HepG2 (cell line): Measurements from ENCODE around the gene NOTCH3. TPM values are rescaled to one million over a fixed set of nuclear protein-coding genes. Genes with fewer than 3 reads are reported as not detected.

Experiments
- FOXA1 ChIP-seq, 2 experiments: fragments of 450-650 bp in 1 of 2; sonication (generic) in 1 of 2; formaldehyde crosslinking in 1 of 2; IDR thresholded peaks; 2 replicates each; pipeline versions ENCODE4 v1.4.0 to v1.6.1; 2016 to 2020; ENCODE audit warnings: missing genetic modification reagents in 1 of 2
- HNF4A ChIP-seq: sonication (generic); formaldehyde crosslinking; IDR thresholded peaks from 2 replicates; pipeline ENCODE4 v1.4.0; 2020; ENCODE audit warnings: missing genetic modification reagents
- PTBP1 ChIP-seq: fragments of 200-400 bp; formaldehyde crosslinking; IDR thresholded peaks from 2 replicates; pipeline ENCODE4 v1.6.1; 2018; ENCODE audit warnings: low read length, low read depth; ENCODE audit not compliant: poor library complexity, severe bottlenecking
- SP5 ChIP-seq: IDR thresholded peaks from 2 replicates; pipeline ENCODE4 v1.6.1; 2016; ENCODE audit warnings: low read depth, borderline replicate concordance
- TBX3 ChIP-seq: fragments of 450-650 bp; IDR thresholded peaks from 2 replicates; pipeline ENCODE4 v1.6.1; 2017; ENCODE audit warnings: antibody characterized with exemption, mild to moderate bottlenecking, inconsistent platforms, borderline replicate concordance
- ZNF34 ChIP-seq: sonication (generic); formaldehyde crosslinking; IDR thresholded peaks from 2 replicates; pipeline ENCODE4 v1.4.0; 2020; ENCODE audit warnings: mild to moderate bottlenecking, missing genetic modification reagents, borderline replicate concordance
- ZNF432 ChIP-seq: sonication (generic); formaldehyde crosslinking; IDR thresholded peaks from 2 replicates; pipeline ENCODE4 v1.5.0; 2020; ENCODE audit warnings: missing genetic modification reagents, mild to moderate bottlenecking, borderline replicate concordance
- ZNF607 ChIP-seq: sonication (generic); formaldehyde crosslinking; IDR thresholded peaks from 2 replicates; pipeline ENCODE4 v1.5.1; 2020; ENCODE audit warnings: missing genetic modification reagents, mild to moderate bottlenecking, borderline replicate concordance
- ZNF7 ChIP-seq: IDR thresholded peaks from 2 replicates; pipeline ENCODE4 v1.6.1; 2016; ENCODE audit warnings: missing biosample characterization, missing genetic modification reagents
- polyA plus RNA-seq, 8 experiments: library from polyadenylated mRNA; depleted of rRNA in 3 of 8; stranded (reverse) in 7 of 8; unstranded in 1 of 8; fragments of >200 nt; fragmentation: Illumina TruSeq in 4 of 8; extraction: Trizol in 4 of 8; gene quantifications; 2 replicates each; pipeline versions ENCODE4 v1.2.1 to v1.2.3, GENCODE V29; 2011 to 2016; ENCODE audit warnings: low read depth in 4 of 8, missing spikeins in 1 of 8, mixed read lengths in 1 of 8; ENCODE audit not compliant: insufficient read depth in 1 of 8
- total RNA-seq, 5 experiments: library from RNA; depleted of rRNA; stranded (reverse); fragments of >200 nt; fragmentation: Illumina TruSeq; extraction: Trizol; gene quantifications; 2 replicates each; pipeline ENCODE4 v1.2.3, GENCODE V29; 2016; ENCODE audit warnings: low read depth in 1 of 5
- TF ChIP-seq, protein P1 (sequence below): sonication (generic); formaldehyde crosslinking; IDR thresholded peaks from 2 replicates; pipeline ENCODE4 v1.8.0; 2022; ENCODE audit warnings: mild to moderate bottlenecking, missing genetic modification reagents, moderate library complexity
- TF ChIP-seq, protein P2 (sequence below): sonication (generic); formaldehyde crosslinking; IDR thresholded peaks from 2 replicates; pipeline ENCODE4 v1.5.1; 2020; ENCODE audit warnings: mild to moderate bottlenecking, missing genetic modification reagents, borderline replicate concordance
- TF ChIP-seq, protein P3 (sequence below): fragments of 450-650 bp; IDR thresholded peaks from 2 replicates; pipeline ENCODE4 v1.6.1; 2017; ENCODE audit warnings: mild to moderate bottlenecking
- TF ChIP-seq, protein P4 (sequence below): sonication (generic); formaldehyde crosslinking; IDR thresholded peaks from 2 replicates; pipeline ENCODE4 v1.5.0; 2020; ENCODE audit warnings: mild to moderate bottlenecking, missing genetic modification reagents, borderline replicate concordance

NOTCH3 gene
- total and polyA plus RNA-seq, 2 of the 13 experiments (the other 11 are each of a cell fraction or from before 2014, with no cell fraction given) = 0.09 to 0.28 TPM

DNA sequence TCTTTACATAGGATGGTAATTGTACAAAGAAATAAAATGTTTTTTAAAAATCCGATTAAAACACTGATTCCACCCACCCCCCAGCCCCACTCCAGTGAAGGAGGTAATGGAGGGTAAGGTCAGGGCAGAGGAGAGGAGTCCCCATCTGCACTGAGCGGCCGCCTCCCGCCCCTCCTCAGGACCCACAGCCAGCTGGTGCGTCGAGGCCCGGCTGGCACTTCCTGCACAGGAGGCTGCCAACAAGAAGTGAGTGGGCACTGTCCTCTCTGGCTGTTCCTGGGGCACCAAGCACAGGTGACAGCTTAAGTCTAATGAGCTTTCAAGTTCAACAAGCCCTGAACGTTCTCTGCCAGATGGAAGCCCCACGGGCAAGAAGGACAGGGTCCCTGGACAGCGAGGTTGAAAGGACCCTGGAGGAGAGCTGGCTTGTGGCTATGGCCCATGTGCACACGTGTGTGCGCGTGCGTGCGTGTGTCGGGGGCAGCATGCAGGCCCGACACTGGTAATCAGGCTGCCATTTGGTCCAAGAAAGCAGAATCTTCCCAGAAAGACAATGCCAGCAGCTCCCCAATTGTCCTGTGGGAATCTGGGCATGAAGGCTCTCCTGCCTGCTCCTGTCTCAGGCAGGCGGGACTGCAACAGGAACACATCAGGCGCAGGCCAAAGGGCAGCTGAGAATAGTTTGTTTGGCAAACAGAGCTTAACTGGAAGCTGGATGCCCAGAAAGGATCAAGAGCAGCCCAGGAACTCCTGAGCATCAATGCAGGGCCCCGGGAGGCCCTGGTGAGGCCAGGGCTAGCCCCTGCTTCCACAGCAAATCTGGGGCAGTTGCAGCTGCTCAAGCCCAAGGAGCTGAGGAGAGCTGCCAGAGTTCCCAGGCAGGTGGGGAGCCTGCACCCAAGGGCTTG lies 46.6 kb upstream of the NOTCH3 start (continued):
- TF ChIP-seq, protein P1, sequence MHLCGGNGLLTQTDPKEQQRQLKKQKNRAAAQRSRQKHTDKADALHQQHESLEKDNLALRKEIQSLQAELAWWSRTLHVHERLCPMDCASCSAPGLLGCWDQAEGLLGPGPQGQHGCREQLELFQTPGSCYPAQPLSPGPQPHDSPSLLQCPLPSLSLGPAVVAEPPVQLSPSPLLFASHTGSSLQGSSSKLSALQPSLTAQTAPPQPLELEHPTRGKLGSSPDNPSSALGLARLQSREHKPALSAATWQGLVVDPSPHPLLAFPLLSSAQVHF (CRISPR knock-in tag) = no peak
- TF ChIP-seq ZNF7 (no peak), PTBP1 (no peak), ZNF432 (no peak), SP5 (CRISPR knock-in tag) (no peak), HNF4A (CRISPR knock-in tag) (peak; percentile 72), ZNF607 (CRISPR knock-in tag) (no peak), ZNF34 (CRISPR knock-in tag) (no peak), FOXA1 (IDR thresholded peaks at IDR 0.05) (no peak), FOXA1 (CRISPR knock-in tag; IDR thresholded peaks at IDR 0.05) (0 out of 2 replicates have a peak, but pooled peaks have one; percentile 5), TBX3 (no peak)
- TF ChIP-seq, protein P2, sequence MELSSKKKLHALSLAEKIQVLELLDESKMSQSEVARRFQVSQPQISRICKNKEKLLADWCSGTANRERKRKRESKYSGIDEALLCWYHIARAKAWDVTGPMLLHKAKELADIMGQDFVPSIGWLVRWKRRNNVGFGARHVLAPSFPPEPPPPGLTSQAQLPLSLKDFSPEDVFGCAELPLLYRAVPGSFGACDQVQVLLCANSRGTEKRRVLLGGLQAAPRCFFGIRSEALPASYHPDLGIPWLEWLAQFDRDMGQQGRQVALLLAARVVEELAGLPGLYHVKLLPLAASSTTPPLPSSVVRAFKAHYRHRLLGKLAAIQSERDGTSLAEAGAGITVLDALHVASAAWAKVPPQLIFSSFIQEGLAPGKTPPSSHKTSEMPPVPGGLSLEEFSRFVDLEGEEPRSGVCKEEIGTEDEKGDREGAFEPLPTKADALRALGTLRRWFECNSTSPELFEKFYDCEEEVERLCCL (CRISPR knock-in tag) = no peak
- TF ChIP-seq, protein P3, sequence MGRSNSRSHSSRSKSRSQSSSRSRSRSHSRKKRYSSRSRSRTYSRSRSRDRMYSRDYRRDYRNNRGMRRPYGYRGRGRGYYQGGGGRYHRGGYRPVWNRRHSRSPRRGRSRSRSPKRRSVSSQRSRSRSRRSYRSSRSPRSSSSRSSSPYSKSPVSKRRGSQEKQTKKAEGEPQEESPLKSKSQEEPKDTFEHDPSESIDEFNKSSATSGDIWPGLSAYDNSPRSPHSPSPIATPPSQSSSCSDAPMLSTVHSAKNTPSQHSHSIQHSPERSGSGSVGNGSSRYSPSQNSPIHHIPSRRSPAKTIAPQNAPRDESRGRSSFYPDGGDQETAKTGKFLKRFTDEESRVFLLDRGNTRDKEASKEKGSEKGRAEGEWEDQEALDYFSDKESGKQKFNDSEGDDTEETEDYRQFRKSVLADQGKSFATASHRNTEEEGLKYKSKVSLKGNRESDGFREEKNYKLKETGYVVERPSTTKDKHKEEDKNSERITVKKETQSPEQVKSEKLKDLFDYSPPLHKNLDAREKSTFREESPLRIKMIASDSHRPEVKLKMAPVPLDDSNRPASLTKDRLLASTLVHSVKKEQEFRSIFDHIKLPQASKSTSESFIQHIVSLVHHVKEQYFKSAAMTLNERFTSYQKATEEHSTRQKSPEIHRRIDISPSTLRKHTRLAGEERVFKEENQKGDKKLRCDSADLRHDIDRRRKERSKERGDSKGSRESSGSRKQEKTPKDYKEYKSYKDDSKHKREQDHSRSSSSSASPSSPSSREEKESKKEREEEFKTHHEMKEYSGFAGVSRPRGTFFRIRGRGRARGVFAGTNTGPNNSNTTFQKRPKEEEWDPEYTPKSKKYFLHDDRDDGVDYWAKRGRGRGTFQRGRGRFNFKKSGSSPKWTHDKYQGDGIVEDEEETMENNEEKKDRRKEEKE = no peak
- TF ChIP-seq, protein P4, sequence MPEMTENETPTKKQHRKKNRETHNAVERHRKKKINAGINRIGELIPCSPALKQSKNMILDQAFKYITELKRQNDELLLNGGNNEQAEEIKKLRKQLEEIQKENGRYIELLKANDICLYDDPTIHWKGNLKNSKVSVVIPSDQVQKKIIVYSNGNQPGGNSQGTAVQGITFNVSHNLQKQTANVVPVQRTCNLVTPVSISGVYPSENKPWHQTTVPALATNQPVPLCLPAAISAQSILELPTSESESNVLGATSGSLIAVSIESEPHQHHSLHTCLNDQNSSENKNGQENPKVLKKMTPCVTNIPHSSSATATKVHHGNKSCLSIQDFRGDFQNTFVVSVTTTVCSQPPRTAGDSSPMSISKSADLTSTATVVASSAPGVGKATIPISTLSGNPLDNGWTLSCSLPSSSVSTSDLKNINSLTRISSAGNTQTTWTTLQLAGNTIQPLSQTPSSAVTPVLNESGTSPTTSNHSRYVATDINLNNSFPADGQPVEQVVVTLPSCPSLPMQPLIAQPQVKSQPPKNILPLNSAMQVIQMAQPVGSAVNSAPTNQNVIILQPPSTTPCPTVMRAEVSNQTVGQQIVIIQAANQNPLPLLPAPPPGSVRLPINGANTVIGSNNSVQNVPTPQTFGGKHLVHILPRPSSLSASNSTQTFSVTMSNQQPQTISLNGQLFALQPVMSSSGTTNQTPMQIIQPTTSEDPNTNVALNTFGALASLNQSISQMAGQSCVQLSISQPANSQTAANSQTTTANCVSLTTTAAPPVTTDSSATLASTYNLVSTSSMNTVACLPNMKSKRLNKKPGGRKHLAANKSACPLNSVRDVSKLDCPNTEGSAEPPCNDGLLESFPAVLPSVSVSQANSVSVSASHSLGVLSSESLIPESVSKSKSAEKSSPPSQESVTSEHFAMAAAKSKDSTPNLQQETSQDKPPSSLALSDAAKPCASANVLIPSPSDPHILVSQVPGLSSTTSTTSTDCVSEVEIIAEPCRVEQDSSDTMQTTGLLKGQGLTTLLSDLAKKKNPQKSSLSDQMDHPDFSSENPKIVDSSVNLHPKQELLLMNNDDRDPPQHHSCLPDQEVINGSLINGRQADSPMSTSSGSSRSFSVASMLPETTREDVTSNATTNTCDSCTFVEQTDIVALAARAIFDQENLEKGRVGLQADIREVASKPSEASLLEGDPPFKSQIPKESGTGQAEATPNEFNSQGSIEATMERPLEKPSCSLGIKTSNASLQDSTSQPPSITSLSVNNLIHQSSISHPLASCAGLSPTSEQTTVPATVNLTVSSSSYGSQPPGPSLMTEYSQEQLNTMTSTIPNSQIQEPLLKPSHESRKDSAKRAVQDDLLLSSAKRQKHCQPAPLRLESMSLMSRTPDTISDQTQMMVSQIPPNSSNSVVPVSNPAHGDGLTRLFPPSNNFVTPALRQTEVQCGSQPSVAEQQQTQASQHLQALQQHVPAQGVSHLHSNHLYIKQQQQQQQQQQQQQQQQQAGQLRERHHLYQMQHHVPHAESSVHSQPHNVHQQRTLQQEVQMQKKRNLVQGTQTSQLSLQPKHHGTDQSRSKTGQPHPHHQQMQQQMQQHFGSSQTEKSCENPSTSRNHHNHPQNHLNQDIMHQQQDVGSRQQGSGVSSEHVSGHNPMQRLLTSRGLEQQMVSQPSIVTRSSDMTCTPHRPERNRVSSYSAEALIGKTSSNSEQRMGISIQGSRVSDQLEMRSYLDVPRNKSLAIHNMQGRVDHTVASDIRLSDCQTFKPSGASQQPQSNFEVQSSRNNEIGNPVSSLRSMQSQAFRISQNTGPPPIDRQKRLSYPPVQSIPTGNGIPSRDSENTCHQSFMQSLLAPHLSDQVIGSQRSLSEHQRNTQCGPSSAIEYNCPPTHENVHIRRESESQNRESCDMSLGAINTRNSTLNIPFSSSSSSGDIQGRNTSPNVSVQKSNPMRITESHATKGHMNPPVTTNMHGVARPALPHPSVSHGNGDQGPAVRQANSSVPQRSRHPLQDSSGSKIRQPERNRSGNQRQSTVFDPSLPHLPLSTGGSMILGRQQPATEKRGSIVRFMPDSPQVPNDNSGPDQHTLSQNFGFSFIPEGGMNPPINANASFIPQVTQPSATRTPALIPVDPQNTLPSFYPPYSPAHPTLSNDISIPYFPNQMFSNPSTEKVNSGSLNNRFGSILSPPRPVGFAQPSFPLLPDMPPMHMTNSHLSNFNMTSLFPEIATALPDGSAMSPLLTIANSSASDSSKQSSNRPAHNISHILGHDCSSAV (CRISPR knock-in tag) = no peak
